Renal cortex interstitium (tissue), 11 donors: Measurements from ENCODE around the gene ATRX. TPM values are rescaled to one million over a fixed set of nuclear protein-coding genes. Genes with fewer than 3 reads are reported as not detected.
"Not testable (repeated sequence)": the region's sequence is repeated elsewhere in the genome, so short reads cannot be mapped to it uniquely, and the experiment has no call there.

Experiments used
- DNase-seq, 11 donors: peaks; one replicate each; pipeline ENCODE4 v3.0.0-alpha.2; 2013; ENCODE audit warnings: low read depth in 9 of 11, low spot score in 4 of 11; ENCODE audit errors: extremely low read depth in 1 of 11
- polyA plus RNA-seq, 3 donors: library from polyadenylated mRNA; unstranded; fragments of 120-200 nt; gene quantifications; one replicate each; pipeline ENCODE4 v1.2.1, GENCODE V29; 2013; ENCODE audit not compliant: insufficient read length in 3 of 3

The ATRX gene
- polyA plus RNA-seq, 3 donors: 83.6 to 98.7 (median 96.1) TPM

GRCh38 chrX:77652095-77652494 is 133.9 kb downstream of the ATRX start:
- DNase-seq: no peak

GRCh38 chrX:77640702-77641101 is 145.3 kb downstream of the ATRX start:
- DNase-seq: no peak

GRCh38 chrX:77639820-77640219 is 146.2 kb downstream of the ATRX start:
- no peak for DNase-seq

- no peak for DNase-seq
These were observed 147.6 kb downstream of the ATRX start for GRCh38 chrX:77638397-77638796.

GRCh38 chrX:77635373-77635772 is 150.6 kb downstream of the ATRX start:
- DNase-seq: no peak

GRCh38 chrX:77628294-77629025 is 157.6 kb downstream of the ATRX start:
- no peak for DNase-seq

- no peak for DNase-seq
These were observed 163.3 kb downstream of the ATRX start for GRCh38 chrX:77622672-77623071.

- DNase-seq: no peak
These were observed 163.8 kb downstream of the ATRX start for GRCh38 chrX:77622233-77622632.

GRCh38 chrX:77621453-77621852 is 164.6 kb downstream of the ATRX start:
- not testable (repeated sequence) for DNase-seq

- DNase-seq: no peak
These were observed 168.8 kb downstream of the ATRX start for GRCh38 chrX:77617206-77617605.

- no peak for DNase-seq
These were observed 182.2 kb downstream of the ATRX start for GRCh38 chrX:77603635-77604336.

- DNase-seq: no peak
These were observed 188.5 kb downstream of the ATRX start for GRCh38 chrX:77597511-77597910.

GRCh38 chrX:77597090-77597489 is 188.9 kb downstream of the ATRX start:
- DNase-seq: no peak

- no peak for DNase-seq
These were observed 190.2 kb downstream of the ATRX start for GRCh38 chrX:77595848-77596247.

GRCh38 chrX:77572322-77572721 is 213.7 kb downstream of the ATRX start:
- no peak for DNase-seq

- no peak for DNase-seq
These were observed 220.7 kb downstream of the ATRX start for GRCh38 chrX:77565278-77565677.

GRCh38 chrX:77564823-77565222 is 221.2 kb downstream of the ATRX start:
- no peak for DNase-seq

GRCh38 chrX:77561372-77561771 is 224.6 kb downstream of the ATRX start:
- no peak for DNase-seq

GRCh38 chrX:77556276-77556675 is 229.7 kb downstream of the ATRX start:
- DNase-seq: no peak

GRCh38 chrX:77548751-77549150 is 237.3 kb downstream of the ATRX start:
- no peak for DNase-seq

GRCh38 chrX:77539778-77540177 is 246.2 kb downstream of the ATRX start:
- not testable (repeated sequence) for DNase-seq
